NCI-H345 treated with DMSO at 0.1 percent for 48 hours (cell line): ENCODE results near the gene DNAJC22.
"Not testable (repeated sequence)": the region's sequence is repeated elsewhere in the genome, so short reads cannot be mapped to it uniquely, and the experiment has no call there.

ENCODE experiments used
- DNase-seq: peaks from one replicate; lab custom pipeline; 2025; ENCODE audit not compliant: unreplicated experiment; lab: John Stamatoyannopoulos, UW

DNAJC22 gene

GRCh38 chr12:49331380-49332222 lies 15.1 kb upstream of the DNAJC22 start:
- no peak for DNase-seq

- DNase-seq, result no peak
Observed at GRCh38 chr12:49332441-49332861, 14.2 kb upstream of the DNAJC22 start.

- no peak for DNase-seq
Observed at GRCh38 chr12:49332891-49333371, 13.8 kb upstream of the DNAJC22 start.

GRCh38 chr12:49333778-49334177 lies 12.9 kb upstream of the DNAJC22 start:
- not testable (repeated sequence) for DNase-seq

GRCh38 chr12:49334226-49334625 lies 12.5 kb upstream of the DNAJC22 start:
- no peak for DNase-seq

- no peak for DNase-seq
Observed at GRCh38 chr12:49334681-49335080, 12.0 kb upstream of the DNAJC22 start.

- no peak for DNase-seq
Observed at GRCh38 chr12:49335118-49335954, 11.4 kb upstream of the DNAJC22 start.

- DNase-seq, result no peak
Observed at GRCh38 chr12:49335955-49336644, 10.6 kb upstream of the DNAJC22 start.

GRCh38 chr12:49336645-49337584 lies 9.8 kb upstream of the DNAJC22 start, which contains the start of gene C1QL4:
Gene C1QL4 (minus strand): TSS chr12:49337188. CDS start chr12:49336477, 711 bp downstream.
- no peak for DNase-seq

- no peak for DNase-seq
Observed at GRCh38 chr12:49338830-49339463, 7.7 kb upstream of the DNAJC22 start.

- DNase-seq, result no peak
Observed at GRCh38 chr12:49339464-49339861, 7.2 kb upstream of the DNAJC22 start.

- no peak for DNase-seq
Observed at GRCh38 chr12:49340095-49340870, 6.4 kb upstream of the DNAJC22 start.

- no peak for DNase-seq
Observed at GRCh38 chr12:49340971-49341776, 5.5 kb upstream of the DNAJC22 start.

- no peak for DNase-seq
Observed at GRCh38 chr12:49341777-49342065, 5.0 kb upstream of the DNAJC22 start.

- no peak for DNase-seq
Observed at GRCh38 chr12:49342066-49342913, 4.4 kb upstream of the DNAJC22 start.

GRCh38 chr12:49342914-49343731 lies 3.6 kb upstream of the DNAJC22 start:
- no peak for DNase-seq
